ENCODE results near the gene NOVA2. TPM values are rescaled to one million over a fixed set of nuclear protein-coding genes. Genes with fewer than 3 reads are reported as not detected.

Gene NOVA2
- total and polyA plus RNA-seq, 2 donors (not counting 3 experiments of a cell fraction or from before 2014, with no cell fraction given), result 5.6 to 34.2 TPM

GRCh38 chr19:46023311-46023779 is 49.7 kb upstream of the NOVA2 start:
- Histone ChIP-seq H3K4me2 (ENCODE audit: insufficient read depth, low read length) (no peak overlapping the region), H3K9ac (replicated peaks; ENCODE audit: extremely low read depth, insufficient read depth, low read length) (no peak overlapping the region), H3K79me2 (ENCODE audit: control insufficient read depth, insufficient read depth, low read length) (no peaks in the 10 kb centered on the region), H3K9me3 (replicated peaks; ENCODE audit: control insufficient read depth, insufficient read depth, low read length) (no peaks in the 10 kb centered on the region), H3K4me1 (ENCODE audit: control insufficient read depth, extremely low read depth, insufficient read depth, low read length) (peaks cover 5% of the 10 kb centered on the region), H4K20me1 (replicated peaks; ENCODE audit: control insufficient read depth, extremely low read depth, insufficient read depth, low read length) (no peaks in the 10 kb centered on the region), H3K36me3 (ENCODE audit: control insufficient read depth in 2 of 2, extremely low read depth in 1 of 2, insufficient read depth in 2 of 2, low read length in 2 of 2) (no peaks in the 10 kb centered on the region), H3K9me1 (replicated peaks; ENCODE audit: control insufficient read depth, extremely low read depth, insufficient read depth, low read length) (no peaks in the 10 kb centered on the region), H2AFZ (ENCODE audit: low read depth, low read length) (no peak overlapping the region), H3K27ac (ENCODE audit: insufficient read depth, low read depth, low read length) (no peak overlapping the region), H3K27me3 (ENCODE audit: control insufficient read depth in 2 of 2, insufficient read depth in 2 of 2, low read length in 2 of 2) (peaks cover 2 to 5% of the 10 kb centered on the region in 2 experiments), H3K4me3 (replicated peaks in 1 of 3; ENCODE audit: insufficient read depth in 1 of 3, low read depth in 1 of 3, low read length in 3 of 3) (no peak overlapping the region)
- ChIA-PET CTCF (interaction anchor here (1.1 to 12.1 kb wide), 2 partner anchors 8 to 56 kb away, joined by 3 to 460 read pairs; no protein-coding TSS in a partner anchor), POLR2A (no interaction called here)
- FAIRE-seq (no peak), DNase-seq (ENCODE audit: low read depth, low spot score) (no peak)
- intact Hi-C loops (cut with micrococcal nuclease), result no loop called here
- dilution Hi-C loops (cut with MboI; ENCODE audit: extremely low pct_ligation_motif_present, low sequenced_read_pairs), result no loop called here
- BruUV-seq (replicated peaks), result no TSS peak
- TF ChIP-seq FOS (IDR thresholded peaks at IDR 0.05; ENCODE audit: borderline replicate concordance, insufficient read depth, low read length) (no peak), JUN (IDR thresholded peaks at IDR 0.05; ENCODE audit: borderline replicate concordance, insufficient read depth, insufficient read length, low read depth) (no peak), EZH2 (IDR thresholded peaks at IDR 0.05; ENCODE audit: borderline replicate concordance, low read depth, low read length, severe bottlenecking) (no peak), MAX (IDR thresholded peaks at IDR 0.05; ENCODE audit: insufficient read depth, insufficient read length) (no peak), POLR2AphosphoS5 (IDR thresholded peaks at IDR 0.05; ENCODE audit: insufficient read depth, low read depth, low read length) (no peak)

GRCh38 chr19:46022431-46023310 is 49.0 kb upstream of the NOVA2 start, which contains the start of gene PGLYRP1:
PGLYRP1 (minus strand) TSS chr19:46023053; CDS start chr19:46023021, 32 bp downstream.
- H3K4me2 ChIP-seq (ENCODE audit: insufficient read depth, low read length), result no peak within 1 kb of the TSS
- BruUV-seq (replicated peaks), result no TSS peak
- peaks cover 0 to 5% of the 10 kb centered on the region in 2 experiments for H3K36me3 ChIP-seq (ENCODE audit: control insufficient read depth in 2 of 2, extremely low read depth in 1 of 2, insufficient read depth in 2 of 2, low read length in 2 of 2)
- no peak within 1 kb of the TSS for H3K4me3 ChIP-seq (replicated peaks in 1 of 3; ENCODE audit: insufficient read depth in 1 of 3, low read depth in 1 of 3, low read length in 3 of 3)
- H3K79me2 ChIP-seq (ENCODE audit: control insufficient read depth, insufficient read depth, low read length), result no peaks in the 10 kb centered on the region
- no peaks in the 10 kb centered on the region for H3K9me3 ChIP-seq (replicated peaks; ENCODE audit: control insufficient read depth, insufficient read depth, low read length)
- ChIA-PET CTCF (interaction anchor here (0.6 to 12.1 kb wide), 5 partner anchors 8 to 243 kb away, joined by 3 to 460 read pairs (median 3); no protein-coding TSS in a partner anchor), POLR2A (no interaction called here)
- no peaks in the 10 kb centered on the region for H4K20me1 ChIP-seq (replicated peaks; ENCODE audit: control insufficient read depth, extremely low read depth, insufficient read depth, low read length)
- TF ChIP-seq POLR2A (IDR thresholded peaks at IDR 0.05; ENCODE audit: low read depth, low read length), result no peak
- TF ChIP-seq POLR2AphosphoS5 (IDR thresholded peaks at IDR 0.05; ENCODE audit: insufficient read depth, low read depth, low read length), result no peak
- TF ChIP-seq GATA2 (IDR thresholded peaks at IDR 0.05; ENCODE audit: insufficient read depth, insufficient read length, low read depth, low read length), result no peak
- no peak for TF ChIP-seq MAX (IDR thresholded peaks at IDR 0.05; ENCODE audit: insufficient read depth, insufficient read length)
- TF ChIP-seq EZH2 (IDR thresholded peaks at IDR 0.05; ENCODE audit: borderline replicate concordance, low read depth, low read length, severe bottlenecking), result no peak
- no peak for TF ChIP-seq MYC (IDR thresholded peaks at IDR 0.05; ENCODE audit: low read depth, low read length)
- no peak for TF ChIP-seq CTCF (IDR thresholded peaks at IDR 0.05; ENCODE audit: extremely low read depth in 1 of 2, insufficient read depth in 1 of 2, low read depth in 1 of 2, low read length in 2 of 2)
- no peak for TF ChIP-seq FOS (IDR thresholded peaks at IDR 0.05; ENCODE audit: borderline replicate concordance, insufficient read depth, low read length)
- no peak for TF ChIP-seq JUN (IDR thresholded peaks at IDR 0.05; ENCODE audit: borderline replicate concordance, insufficient read depth, insufficient read length, low read depth)
- H2AFZ ChIP-seq (ENCODE audit: low read depth, low read length), result no peak within 1 kb of the TSS
- dilution Hi-C loops (cut with MboI; ENCODE audit: extremely low pct_ligation_motif_present, low sequenced_read_pairs) (no loop called here), intact Hi-C loops (cut with micrococcal nuclease) (no loop called here)
- peaks cover 5% of the 10 kb centered on the region for H3K4me1 ChIP-seq (ENCODE audit: control insufficient read depth, extremely low read depth, insufficient read depth, low read length)
- FAIRE-seq, result no peak
- no peak within 1 kb of the TSS for H3K27ac ChIP-seq (ENCODE audit: insufficient read depth, low read depth, low read length)
- peaks cover 2 to 5% of the 10 kb centered on the region in 2 experiments for H3K27me3 ChIP-seq (ENCODE audit: control insufficient read depth in 2 of 2, insufficient read depth in 2 of 2, low read length in 2 of 2)
- DNase-seq (ENCODE audit: low read depth, low spot score), result no peak
- no peaks in the 10 kb centered on the region for H3K9me1 ChIP-seq (replicated peaks; ENCODE audit: control insufficient read depth, extremely low read depth, insufficient read depth, low read length)
- no peak within 1 kb of the TSS for H3K9ac ChIP-seq (replicated peaks; ENCODE audit: extremely low read depth, insufficient read depth, low read length)
